Mesothelial cell of epicardium (in vitro differentiated cells): ENCODE results near the gene SLC22A23. TPM values are rescaled to one million over a fixed set of nuclear protein-coding genes. Genes with fewer than 3 reads are reported as not detected.

Source experiments
- DNase-seq, 2 experiments: peaks; one replicate each; pipeline ENCODE4 v3.0.0; 2021; ENCODE audit warnings: low spot score in 2 of 2; ENCODE audit not compliant: unreplicated experiment in 2 of 2
- H3K27ac Mint-ChIP-seq: 2 replicates; pipeline ENCODE4 v1.8.0; 2021; ENCODE audit warnings: mixed read lengths
- H3K27me3 Mint-ChIP-seq: 2 replicates; pipeline ENCODE4 v1.8.0; 2021; ENCODE audit warnings: low read depth, mixed read lengths
- H3K36me3 Mint-ChIP-seq: 2 replicates; pipeline ENCODE4 v1.8.0; 2021; ENCODE audit warnings: mixed read lengths
- H3K4me1 Mint-ChIP-seq: 2 replicates; pipeline ENCODE4 v1.8.0; 2021; ENCODE audit warnings: mixed read lengths
- H3K4me3 Mint-ChIP-seq: 2 replicates; pipeline ENCODE4 v1.8.0; 2021; ENCODE audit warnings: mild to moderate bottlenecking, moderate library complexity, mixed read lengths
- H3K9me3 Mint-ChIP-seq: 2 replicates; pipeline ENCODE4 v1.8.0; 2021; ENCODE audit warnings: mixed read lengths
- total RNA-seq: library from RNA; stranded (reverse); gene quantifications from 3 replicates; pipeline ENCODE4 v1.2.1, GENCODE V29; 2021
- TF ChIP-seq, protein P1 (sequence below): fragments of 200-600 bp; sonication (generic); IDR thresholded peaks from one replicate; pipeline ENCODE4 v1.5.0; 2021; ENCODE audit warnings: antibody characterized with exemption; ENCODE audit not compliant: unreplicated experiment

Gene SLC22A23
- total RNA-seq, 1 donor from 2014 or later = 25.0 TPM

DNA sequence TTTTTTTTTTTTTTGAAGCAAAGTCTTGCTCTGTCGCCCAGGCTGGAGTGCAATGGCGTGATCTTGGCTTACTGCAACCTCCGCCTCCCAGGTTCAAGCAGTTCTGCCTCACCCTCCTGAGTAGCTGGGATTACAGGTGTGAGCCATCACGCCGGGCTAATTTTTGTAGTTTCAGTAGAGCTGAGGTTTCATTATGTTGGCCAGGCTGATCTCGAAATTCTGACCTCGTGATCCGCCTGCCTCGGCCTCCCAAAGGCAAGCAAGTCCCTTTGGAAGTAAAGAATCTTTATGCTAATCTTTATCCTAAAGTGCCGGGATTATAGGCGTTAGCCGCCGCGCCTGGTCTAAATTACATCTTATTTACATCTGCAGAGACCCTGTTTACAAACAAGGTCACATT is 196.6 kb downstream of the SLC22A23 start:
- H3K9me3 Mint-ChIP-seq = no peaks in the 10 kb centered on the region
- H3K27ac Mint-ChIP-seq = no peak overlapping the region
- H3K36me3 Mint-ChIP-seq = no peaks in the 10 kb centered on the region
- TF ChIP-seq, protein P1, sequence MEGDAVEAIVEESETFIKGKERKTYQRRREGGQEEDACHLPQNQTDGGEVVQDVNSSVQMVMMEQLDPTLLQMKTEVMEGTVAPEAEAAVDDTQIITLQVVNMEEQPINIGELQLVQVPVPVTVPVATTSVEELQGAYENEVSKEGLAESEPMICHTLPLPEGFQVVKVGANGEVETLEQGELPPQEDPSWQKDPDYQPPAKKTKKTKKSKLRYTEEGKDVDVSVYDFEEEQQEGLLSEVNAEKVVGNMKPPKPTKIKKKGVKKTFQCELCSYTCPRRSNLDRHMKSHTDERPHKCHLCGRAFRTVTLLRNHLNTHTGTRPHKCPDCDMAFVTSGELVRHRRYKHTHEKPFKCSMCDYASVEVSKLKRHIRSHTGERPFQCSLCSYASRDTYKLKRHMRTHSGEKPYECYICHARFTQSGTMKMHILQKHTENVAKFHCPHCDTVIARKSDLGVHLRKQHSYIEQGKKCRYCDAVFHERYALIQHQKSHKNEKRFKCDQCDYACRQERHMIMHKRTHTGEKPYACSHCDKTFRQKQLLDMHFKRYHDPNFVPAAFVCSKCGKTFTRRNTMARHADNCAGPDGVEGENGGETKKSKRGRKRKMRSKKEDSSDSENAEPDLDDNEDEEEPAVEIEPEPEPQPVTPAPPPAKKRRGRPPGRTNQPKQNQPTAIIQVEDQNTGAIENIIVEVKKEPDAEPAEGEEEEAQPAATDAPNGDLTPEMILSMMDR = no peak
- no peak for DNase-seq
- H3K4me3 Mint-ChIP-seq = peak overlapping the region; percentile 42
- peaks cover 22% of the 10 kb centered on the region for H3K4me1 Mint-ChIP-seq
- H3K27me3 Mint-ChIP-seq = peaks cover 9% of the 10 kb centered on the region

DNA sequence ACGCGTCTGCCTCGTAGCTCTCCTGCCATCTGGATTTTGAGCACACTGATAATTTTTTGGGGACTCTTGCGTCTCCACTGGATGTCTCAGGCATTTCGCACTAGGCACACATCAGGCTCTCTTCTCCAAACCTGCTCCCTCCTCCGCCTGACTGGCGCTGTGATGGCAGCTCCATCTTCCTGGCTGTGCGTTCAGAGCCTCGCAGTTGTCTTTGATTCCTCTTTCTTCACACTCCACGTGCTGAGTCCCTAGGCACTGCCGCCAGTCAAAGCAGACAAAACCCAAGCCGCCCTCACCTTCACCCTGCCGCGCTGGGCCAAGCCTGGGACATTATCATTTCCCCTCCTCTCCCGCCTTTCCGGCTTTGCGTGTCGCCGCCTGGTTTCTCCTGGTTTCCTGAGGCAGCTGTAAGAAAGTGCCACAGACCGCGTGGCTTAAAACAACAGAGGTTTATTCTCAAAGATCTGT is 197.3 kb downstream of the SLC22A23 start:
- H3K9me3 Mint-ChIP-seq = no peaks in the 10 kb centered on the region
- H3K4me3 Mint-ChIP-seq = peak overlapping the region; percentile 85
- TF ChIP-seq, protein P1 = no peak
- no peak for DNase-seq
- no peaks in the 10 kb centered on the region for H3K36me3 Mint-ChIP-seq
- H3K4me1 Mint-ChIP-seq = peaks cover 22% of the 10 kb centered on the region
- peaks cover 10% of the 10 kb centered on the region for H3K27me3 Mint-ChIP-seq
- peak overlapping the region; percentile 90 for H3K27ac Mint-ChIP-seq

DNA sequence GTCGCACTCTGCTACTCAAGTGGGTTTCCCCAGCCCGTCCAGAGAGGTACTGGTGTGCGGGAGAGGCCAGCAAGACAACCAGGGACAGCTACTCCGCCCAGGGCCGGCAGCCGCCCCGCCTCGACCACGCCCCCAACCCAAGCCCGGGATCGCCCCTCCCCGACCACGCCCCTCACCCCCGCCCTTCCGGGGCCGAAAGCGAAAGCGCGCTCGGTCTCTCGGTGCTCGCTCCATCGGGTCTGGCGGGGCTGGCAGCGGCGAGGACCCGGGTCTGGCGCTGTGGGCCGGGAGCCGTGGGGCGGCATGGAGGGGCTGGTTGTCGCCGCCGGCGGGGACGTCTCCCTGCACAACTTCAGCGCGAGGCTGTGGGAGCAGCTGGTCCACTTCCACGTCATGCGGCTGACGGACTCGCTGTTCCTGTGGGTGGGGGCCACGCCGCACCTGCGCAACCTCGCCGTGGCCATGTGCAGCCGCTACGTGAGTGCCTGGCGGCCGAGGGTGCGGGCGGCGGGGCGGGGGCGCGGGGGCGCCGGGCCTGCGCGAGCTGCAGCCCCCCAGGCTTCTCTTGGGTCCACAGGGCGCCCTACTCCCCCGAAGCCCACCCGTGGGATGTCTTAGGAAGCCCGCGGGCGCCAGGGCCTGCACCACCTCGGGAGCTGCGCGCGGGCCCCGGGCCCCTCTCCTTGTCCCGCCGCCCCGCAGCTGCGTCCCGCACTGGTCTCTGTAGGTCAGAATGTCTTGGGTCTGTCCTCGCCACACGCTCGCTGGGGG is 197.9 kb downstream of the SLC22A23 start, which contains the start of gene PSMG4:
TSS of gene PSMG4 (plus strand) at position 228 of the 771 bp plus-strand sequence. CDS start at position 304, 76 bp downstream.
- TF ChIP-seq, protein P1 = no peak
- peak within 1 kb of the TSS; percentile 90 for H3K27ac Mint-ChIP-seq

DNA sequence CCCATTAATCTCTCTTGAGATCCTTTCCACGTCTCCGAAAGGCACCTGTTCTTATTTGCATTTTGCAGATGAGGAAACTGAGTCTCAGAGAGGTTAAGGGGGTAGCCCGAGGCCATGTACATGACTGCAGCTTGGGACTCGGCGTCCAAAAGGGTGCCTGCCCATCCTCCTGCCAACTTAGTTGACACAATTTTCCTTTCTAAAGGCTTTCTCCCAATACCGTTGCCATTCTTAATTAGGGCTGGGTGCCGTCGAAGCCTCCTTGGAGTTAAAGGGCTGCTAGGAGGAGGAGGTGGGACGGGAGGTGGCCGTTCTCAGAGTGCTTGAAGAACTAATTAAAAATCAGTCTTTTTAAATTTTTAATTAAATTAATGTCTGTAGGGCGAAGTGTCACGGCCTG is 198.6 kb downstream of the SLC22A23 start:
- TF ChIP-seq, protein P1 = no peak
- DNase-seq = no peak
- Mint-ChIP-seq H3K4me3 (peak overlapping the region; percentile 68), H3K27ac (no peak overlapping the region), H3K9me3 (no peaks in the 10 kb centered on the region), H3K27me3 (peaks cover 10% of the 10 kb centered on the region), H3K36me3 (no peaks in the 10 kb centered on the region), H3K4me1 (peaks cover 22% of the 10 kb centered on the region)

More for the DNA sequence above, 197.9 kb downstream of the SLC22A23 start, which contains the start of gene PSMG4:
- Mint-ChIP-seq H3K9me3 (no peaks in the 10 kb centered on the region), H3K36me3 (no peaks in the 10 kb centered on the region), H3K27me3 (peaks cover 10% of the 10 kb centered on the region), H3K4me3 (peak within 1 kb of the TSS; percentile 85), H3K4me1 (peaks cover 22% of the 10 kb centered on the region)
- DNase-seq = peak; percentile 97 to 98

DNA sequence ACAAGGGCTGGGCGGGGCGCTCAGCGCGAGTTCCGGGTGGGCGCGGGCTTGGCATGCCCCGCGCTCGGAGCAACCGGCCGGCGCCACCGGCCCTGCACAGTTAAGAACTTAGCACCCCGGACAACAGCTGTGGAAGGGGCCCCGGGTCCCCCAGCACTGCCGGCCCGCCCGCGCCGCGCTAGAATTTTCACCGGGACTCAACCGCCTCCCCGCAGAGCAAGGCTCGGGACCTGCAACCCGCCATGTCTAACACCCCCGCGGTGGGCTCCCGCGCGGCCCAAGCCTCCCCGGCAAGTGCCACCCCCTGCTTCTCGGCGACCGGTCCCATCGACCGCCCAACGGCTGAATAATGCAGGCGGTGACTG is 203.3 kb downstream of the SLC22A23 start:
- Mint-ChIP-seq H3K4me1 (peaks cover 24% of the 10 kb centered on the region), H3K9me3 (no peaks in the 10 kb centered on the region), H3K36me3 (no peaks in the 10 kb centered on the region), H3K27ac (no peak overlapping the region), H3K27me3 (peaks cover 13% of the 10 kb centered on the region), H3K4me3 (no peak overlapping the region)
- DNase-seq = no peak
- TF ChIP-seq, protein P1 = no peak
